DND-41 (cell line): ENCODE data around the gene TEAD1.

ENCODE experiments used
- CTCF ChIP-seq: IDR thresholded peaks from 2 replicates; pipeline ENCODE4 v1.5.1; 2012; ENCODE audit warnings: borderline replicate concordance, low read length, moderate library complexity, mild to moderate bottlenecking; ENCODE audit not compliant: poor library complexity, severe bottlenecking; ENCODE audit errors: extremely low read depth
- EZH2 ChIP-seq: IDR thresholded peaks from 3 replicates; pipeline ENCODE4 v1.6.1; 2012; ENCODE audit warnings: borderline replicate concordance, low read depth, mild to moderate bottlenecking, moderate library complexity, low read length, inconsistent platforms; ENCODE audit not compliant: severe bottlenecking

- TF ChIP-seq CTCF: no peak
- TF ChIP-seq EZH2: no peak
Observed at GRCh38 chr11:12792018-12792417, 117.8 kb downstream of the TEAD1 start.
